ENCODE results near the gene SRC. TPM values are rescaled to one million over a fixed set of nuclear protein-coding genes. Genes with fewer than 3 reads are reported as not detected.

The SRC gene
- total RNA-seq, 1 experiment from 2014 or later = 15.3 TPM

- no peak for DNase-seq (ENCODE audit: low spot score)
Observed at GRCh38 chr20:37423545-37423944, 77.6 kb downstream of the SRC start.

- no peak for DNase-seq (ENCODE audit: low spot score)
Observed at GRCh38 chr20:37424062-37424851, 78.3 kb downstream of the SRC start.

- DNase-seq (ENCODE audit: low spot score) = no peak
Observed at GRCh38 chr20:37425103-37425625, 79.2 kb downstream of the SRC start.

GRCh38 chr20:37426106-37426505 lies 80.2 kb downstream of the SRC start:
- no peak for DNase-seq (ENCODE audit: low spot score)

GRCh38 chr20:37426978-37427377 lies 81.0 kb downstream of the SRC start:
- DNase-seq (ENCODE audit: low spot score) = no peak

- DNase-seq (ENCODE audit: low spot score) = no peak
Observed at GRCh38 chr20:37430044-37430443, 84.1 kb downstream of the SRC start.

GRCh38 chr20:37430778-37431460 lies 85.0 kb downstream of the SRC start:
- no peak for DNase-seq (ENCODE audit: low spot score)

GRCh38 chr20:37431786-37432185 lies 85.8 kb downstream of the SRC start:
- no peak for DNase-seq (ENCODE audit: low spot score)

GRCh38 chr20:37432606-37433005 lies 86.7 kb downstream of the SRC start:
- DNase-seq (ENCODE audit: low spot score) = no peak

- DNase-seq (ENCODE audit: low spot score) = no peak
Observed at GRCh38 chr20:37435607-37436006, 89.7 kb downstream of the SRC start.

- no peak for DNase-seq (ENCODE audit: low spot score)
Observed at GRCh38 chr20:37436527-37437186, 90.7 kb downstream of the SRC start.

- no peak for DNase-seq (ENCODE audit: low spot score)
Observed at GRCh38 chr20:37437676-37438075, 91.7 kb downstream of the SRC start.

GRCh38 chr20:37438464-37439222 lies 92.7 kb downstream of the SRC start:
- no peak for DNase-seq (ENCODE audit: low spot score)

GRCh38 chr20:37439223-37439933 lies 93.4 kb downstream of the SRC start:
- DNase-seq (ENCODE audit: low spot score) = no peak

- DNase-seq (ENCODE audit: low spot score) = no peak
Observed at GRCh38 chr20:37441023-37441422, 95.1 kb downstream of the SRC start.

GRCh38 chr20:37442547-37442946 lies 96.6 kb downstream of the SRC start:
- DNase-seq (ENCODE audit: low spot score) = no peak

GRCh38 chr20:37442986-37443385 lies 97.0 kb downstream of the SRC start:
- no peak for DNase-seq (ENCODE audit: low spot score)

- DNase-seq (ENCODE audit: low spot score) = no peak
Observed at GRCh38 chr20:37443596-37443995, 97.7 kb downstream of the SRC start.

GRCh38 chr20:37445041-37445440 lies 99.1 kb downstream of the SRC start:
- DNase-seq (ENCODE audit: low spot score) = no peak

GRCh38 chr20:37446286-37447032 lies 100.5 kb downstream of the SRC start:
- no peak for DNase-seq (ENCODE audit: low spot score)
